ENCODE results near the gene ACLY. TPM values are rescaled to one million over a fixed set of nuclear protein-coding genes. Genes with fewer than 3 reads are reported as not detected.

The ACLY gene
- total and polyA plus RNA-seq, 2 of the 13 experiments (the other 11 are each of a cell fraction or from before 2014, with no cell fraction given) = 111 to 218 TPM

- Histone ChIP-seq H3K79me2 (ENCODE audit: insufficient read depth, low read length) (no peaks in the 10 kb centered on the region), H3K4me3 (replicated peaks in 1 of 3; ENCODE audit: insufficient read depth in 1 of 3, low read depth in 2 of 3, low read length in 3 of 3) (no peak overlapping the region), H3K36me3 (replicated peaks in 1 of 2; ENCODE audit: control insufficient read depth in 1 of 2, insufficient read depth in 2 of 2, low read length in 2 of 2) (peaks cover 51 to 84% of the 10 kb centered on the region in 2 experiments), H3K27me3 (ENCODE audit: control insufficient read depth in 1 of 2, insufficient read depth in 2 of 2, low read length in 2 of 2) (no peaks in the 10 kb centered on the region), H3K4me2 (ENCODE audit: low read depth, low read length) (no peak overlapping the region), H3K9ac (ENCODE audit: insufficient read depth, low read depth, low read length) (no peak overlapping the region), H3K4me1 (ENCODE audit: insufficient read depth, low read length) (peaks cover 16% of the 10 kb centered on the region), H3K9me3 (ENCODE audit: low read length) (no peaks in the 10 kb centered on the region), H2AFZ (ENCODE audit: low read length) (no peak overlapping the region), H4K20me1 (ENCODE audit: insufficient read depth, low read length) (no peaks in the 10 kb centered on the region), H3K27ac (ENCODE audit: extremely low read length, insufficient read depth, low read length) (no peak overlapping the region)
- no TSS peak for BruUV-seq (replicated peaks)
- in situ Hi-C loops (cut with HindIII; ENCODE audit: extremely low pct_ligation_motif_present, low pct_unique_long_range_greater_than_20kb) (no loop called here), intact Hi-C loops (cut with micrococcal nuclease; ENCODE audit: unreplicated experiment) (no loop called here)
- TF ChIP-seq MTA1 (CRISPR knock-in tag; IDR thresholded peaks at IDR 0.05; ENCODE audit: borderline replicate concordance) = 0 out of 2 replicates have a peak, but pooled peaks have one; percentile 26
- TF ChIP-seq POLR2A (IDR thresholded peaks at IDR 0.05; ENCODE audit: insufficient read depth in 1 of 2, low read depth in 2 of 2, low read length in 2 of 2) = 0 out of 4 replicates have a peak, but pooled peaks of 1 of the 2 experiments have one; percentile 24
- peak; percentile 30; the same call in 1 of the 2 replicates for TF ChIP-seq CTCF (CRISPR knock-in tag; IDR thresholded peaks at IDR 0.05)
- TF ChIP-seq CEBPZ (IDR thresholded peaks at IDR 0.05; ENCODE audit: low read length) = no peak
- FAIRE-seq = no peak
- ATAC-seq = no peak; the same call in 2 of the 3 replicates
- WGBS (ENCODE audit: low lambda C conversion rate) = 92% methylated on average over 5 of the region's 6 CpGs
- no peak for DNase-seq (ENCODE audit: low spot score)
- CTCF ChIA-PET (ENCODE audit: low intra/inter-chr PET ratio, low total read pairs) = no interaction called here
- POLR2A ChIA-PET = no interaction called here
Measured at GRCh38 chr17:41896726-41897125, 22.0 kb downstream of the ACLY start.

Measured in HepG2 (cell line).